Activated T-cell treated with anti-CD3 and anti-CD28 coated beads for 24 hours (primary cell): ENCODE results near the gene ADAM12.

Experiments
- DNase-seq: peaks from one replicate; pipeline ENCODE4 v3.0.0-alpha.2; 2020; ENCODE audit warnings: low read depth

ADAM12 gene

GRCh38 chr10:126314863-126315493 lies 73.3 kb downstream of the ADAM12 start:
- no peak for DNase-seq

GRCh38 chr10:126312167-126312566 lies 76.1 kb downstream of the ADAM12 start:
- DNase-seq, result no peak

- DNase-seq, result no peak
These were observed 78.9 kb downstream of the ADAM12 start for GRCh38 chr10:126309228-126309883.

GRCh38 chr10:126302826-126303665 lies 85.2 kb downstream of the ADAM12 start:
- DNase-seq, result no peak

- DNase-seq, result no peak
These were observed 85.9 kb downstream of the ADAM12 start for GRCh38 chr10:126302476-126302756.

- no peak for DNase-seq
These were observed 86.4 kb downstream of the ADAM12 start for GRCh38 chr10:126301701-126302475.

- no peak for DNase-seq
These were observed 93.8 kb downstream of the ADAM12 start for GRCh38 chr10:126294451-126294850.

GRCh38 chr10:126290232-126290631 lies 98.0 kb downstream of the ADAM12 start:
- no peak for DNase-seq

GRCh38 chr10:126288547-126289493 lies 99.5 kb downstream of the ADAM12 start:
- no peak for DNase-seq

- no peak for DNase-seq
These were observed 102.0 kb downstream of the ADAM12 start for GRCh38 chr10:126286256-126286780.

- no peak for DNase-seq
These were observed 105.0 kb downstream of the ADAM12 start for GRCh38 chr10:126283307-126283706.

GRCh38 chr10:126278851-126279250 lies 109.4 kb downstream of the ADAM12 start:
- DNase-seq, result no peak

- DNase-seq, result no peak
These were observed 111.1 kb downstream of the ADAM12 start for GRCh38 chr10:126277181-126277580.

- DNase-seq, result no peak
These were observed 115.8 kb downstream of the ADAM12 start for GRCh38 chr10:126272526-126272925.

- DNase-seq, result no peak
These were observed 118.2 kb downstream of the ADAM12 start for GRCh38 chr10:126270111-126270510.

- no peak for DNase-seq
These were observed 120.0 kb downstream of the ADAM12 start for GRCh38 chr10:126268013-126268920.

GRCh38 chr10:126264102-126265018 lies 123.9 kb downstream of the ADAM12 start:
- DNase-seq, result no peak

- DNase-seq, result no peak
These were observed 125.1 kb downstream of the ADAM12 start for GRCh38 chr10:126263006-126263676.
